GM19324 (cell line): ENCODE results near the gene TGM3.

ENCODE experiments used
- ATAC-seq: cut with Tn5 transposase; IDR thresholded peaks from one replicate; pipeline ENCODE4 v1.9.1; 2021; ENCODE audit warnings: mild to moderate bottlenecking, moderate library complexity; ENCODE audit not compliant: unreplicated experiment, low FRiP score

The TGM3 gene

DNA sequence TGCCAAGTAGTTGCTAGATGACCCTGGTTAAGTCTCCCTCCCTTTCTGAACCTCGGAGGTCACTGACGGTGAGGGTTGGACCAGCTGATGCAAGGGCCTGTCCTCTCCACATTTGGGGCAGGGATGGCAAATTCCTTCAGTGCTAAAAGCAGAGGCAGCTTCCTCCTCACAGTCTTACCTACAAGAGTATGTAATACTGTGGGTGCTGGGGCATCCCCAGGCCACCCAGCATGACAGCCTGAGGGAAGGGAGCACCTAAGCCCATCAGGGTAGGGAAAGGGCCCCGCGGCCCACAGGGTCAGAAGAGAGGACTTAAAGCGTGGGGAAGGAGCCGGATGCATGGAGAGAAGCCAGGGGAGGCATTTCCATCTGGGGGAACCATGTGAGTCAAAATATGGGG lies 38.0 kb downstream of the TGM3 start:
- ATAC-seq: no peak

DNA sequence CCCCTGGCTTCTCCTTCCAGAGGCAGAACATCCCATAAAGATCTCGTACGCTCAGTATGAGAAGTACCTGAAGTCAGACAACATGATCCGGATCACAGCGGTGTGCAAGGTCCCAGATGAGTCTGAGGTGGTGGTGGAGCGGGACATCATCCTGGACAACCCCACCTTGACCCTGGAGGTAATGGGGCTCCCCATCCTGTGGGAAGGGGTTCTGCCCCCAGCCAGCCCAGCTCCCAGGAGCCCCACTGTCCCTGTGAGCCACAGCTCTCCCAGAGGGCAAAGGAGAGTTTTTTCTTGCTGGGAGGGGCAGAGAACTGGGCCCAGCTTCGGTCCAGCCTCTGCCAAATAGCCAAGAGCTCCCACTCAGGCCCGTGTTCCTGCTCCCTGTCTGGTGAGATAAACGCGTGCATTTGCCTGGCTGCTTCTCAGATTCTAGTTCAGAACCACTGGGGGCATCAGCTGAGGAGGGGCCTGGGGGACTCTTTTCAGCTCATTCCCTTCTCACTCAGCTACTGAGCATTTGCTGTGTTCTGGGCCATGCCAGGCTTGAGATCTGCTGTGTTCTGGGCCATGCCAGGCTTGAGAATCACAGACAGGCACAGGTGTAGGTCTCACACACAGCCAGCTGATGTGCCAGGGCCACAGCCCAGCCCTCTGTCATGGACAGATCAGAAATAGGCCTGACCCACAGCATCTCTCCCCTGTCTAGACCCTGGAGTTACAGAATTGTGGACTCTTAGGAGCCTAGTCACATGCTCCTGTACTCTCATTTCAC lies 39.5 kb downstream of the TGM3 start:
- ATAC-seq: no peak

DNA sequence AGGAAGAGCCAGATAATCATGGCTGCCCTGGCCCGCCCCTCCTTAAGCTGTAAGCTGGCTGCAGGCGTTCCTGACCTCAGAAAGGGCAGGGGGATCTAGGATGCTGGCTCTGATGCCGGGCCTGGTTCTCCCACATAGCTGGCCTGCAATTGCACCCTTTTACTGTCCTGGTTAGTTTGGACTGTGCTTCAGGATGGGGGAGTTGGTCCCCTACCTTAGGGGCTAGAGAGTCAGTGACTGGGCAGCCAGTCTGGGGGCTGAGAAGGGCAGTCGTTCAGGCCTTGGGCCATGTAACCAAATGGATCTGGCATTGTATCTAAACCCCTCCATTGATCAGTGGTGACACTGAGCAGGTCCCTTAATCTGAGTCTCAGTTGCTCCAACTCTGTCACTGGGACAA lies 40.7 kb downstream of the TGM3 start:
- ATAC-seq: no peak

DNA sequence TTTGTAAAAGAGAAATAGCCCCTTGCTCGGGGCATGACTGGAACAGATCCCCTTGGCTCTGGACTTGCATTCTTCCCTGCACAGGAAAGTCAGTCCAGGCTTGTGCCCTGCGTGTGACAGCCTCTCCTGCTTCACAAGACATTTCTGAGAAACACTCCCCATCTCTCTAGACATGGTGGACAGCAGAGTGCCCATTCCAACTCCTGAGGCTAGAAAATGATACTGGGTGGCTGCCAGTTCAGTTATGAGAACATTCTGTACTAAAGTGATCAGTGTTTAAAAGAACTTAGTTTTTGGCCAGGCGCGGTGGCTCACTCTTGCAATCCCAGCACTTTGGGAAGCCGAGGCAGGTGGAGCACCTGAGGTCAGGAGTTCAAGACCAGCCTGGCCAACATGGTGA lies 41.3 kb downstream of the TGM3 start:
- ATAC-seq: no peak

DNA sequence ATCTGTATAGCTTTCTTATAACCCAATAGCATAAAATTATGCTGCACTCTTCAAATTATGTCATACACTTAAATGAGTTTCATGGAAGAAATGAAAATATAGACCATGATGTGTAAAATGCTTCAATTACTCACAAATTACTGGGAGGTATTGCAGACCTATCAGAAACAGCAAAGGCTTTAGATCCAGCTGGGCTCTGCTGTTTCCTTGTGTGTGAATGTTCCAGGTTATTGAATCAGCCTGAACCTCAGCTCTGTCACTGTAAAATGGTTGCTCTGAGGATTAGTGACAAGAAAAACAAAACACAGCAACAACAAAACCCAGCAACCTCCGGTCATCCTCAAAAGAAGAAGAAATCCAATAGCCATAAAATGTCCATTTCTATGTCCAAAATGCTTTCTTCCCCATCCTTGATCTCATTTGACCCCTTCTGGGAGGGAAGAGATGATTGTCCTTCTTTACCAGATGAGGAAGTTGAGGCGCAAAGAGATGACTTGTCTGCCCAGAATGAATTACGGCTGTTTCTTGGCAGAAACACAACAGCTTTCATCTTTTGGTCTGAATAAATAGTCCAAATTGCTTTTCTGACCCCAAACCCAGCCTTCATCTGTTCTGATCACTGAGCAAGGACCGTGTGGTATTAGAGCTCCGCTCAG lies 42.7 kb downstream of the TGM3 start:
- ATAC-seq: no peak

DNA sequence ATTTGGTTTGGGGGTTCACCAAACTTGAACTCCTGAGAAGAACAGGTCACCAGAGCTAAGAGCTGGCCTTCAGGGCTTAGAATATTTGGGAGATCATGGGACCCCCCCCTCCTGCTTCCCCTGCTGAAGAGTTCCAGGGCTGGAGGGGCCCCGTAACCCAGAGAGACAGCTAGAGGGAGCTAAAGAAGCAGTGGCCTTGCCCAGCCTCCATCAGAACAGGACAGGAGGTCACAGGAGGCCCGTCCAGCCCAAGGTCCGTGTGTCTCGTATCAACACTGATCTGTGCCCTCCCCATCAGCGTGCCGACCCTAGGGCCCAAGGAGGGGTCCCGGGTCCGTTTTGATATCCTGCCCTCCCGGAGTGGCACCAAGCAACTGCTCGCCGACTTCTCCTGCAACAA lies 44.3 kb downstream of the TGM3 start:
- ATAC-seq: no peak

DNA sequence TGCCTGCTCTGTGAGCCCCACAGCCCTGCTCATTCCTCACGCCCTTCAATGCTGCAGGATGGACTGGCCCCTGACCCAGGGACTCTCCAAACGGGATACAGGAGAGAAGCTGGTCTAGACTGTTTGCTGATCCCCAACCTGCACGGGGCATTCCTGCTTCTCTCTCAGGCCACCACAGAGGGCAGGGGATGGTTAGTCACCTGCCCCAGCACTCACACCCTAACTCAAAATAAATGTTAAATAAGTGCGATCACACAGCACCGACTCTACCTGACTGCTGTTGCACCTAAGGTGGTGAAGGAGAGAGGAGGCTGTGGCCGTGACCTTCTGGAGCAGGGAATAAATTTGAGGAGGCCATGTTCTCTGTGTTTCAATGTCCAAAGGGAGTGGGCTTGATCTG lies 45.0 kb downstream of the TGM3 start:
- ATAC-seq: no peak

DNA sequence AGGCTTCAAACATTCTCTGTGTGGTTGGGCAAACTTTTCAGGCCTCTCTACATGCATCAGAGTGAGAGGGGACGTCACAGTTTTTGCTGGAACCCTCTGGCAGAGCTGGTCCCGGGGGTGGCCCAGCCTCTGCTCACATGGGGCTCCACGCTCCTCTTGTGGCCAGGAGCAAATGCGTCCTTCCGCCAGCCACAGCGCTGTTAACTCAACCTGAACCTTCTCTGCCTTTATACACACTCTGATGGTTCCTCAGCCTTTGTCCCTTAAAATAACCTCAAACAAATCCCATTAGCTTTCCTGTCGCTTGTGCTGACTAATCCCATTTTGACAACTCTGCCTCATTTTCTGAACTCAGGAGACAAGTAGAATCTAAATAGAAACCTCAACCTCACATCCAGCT lies 45.5 kb downstream of the TGM3 start:
- no peak for ATAC-seq

DNA sequence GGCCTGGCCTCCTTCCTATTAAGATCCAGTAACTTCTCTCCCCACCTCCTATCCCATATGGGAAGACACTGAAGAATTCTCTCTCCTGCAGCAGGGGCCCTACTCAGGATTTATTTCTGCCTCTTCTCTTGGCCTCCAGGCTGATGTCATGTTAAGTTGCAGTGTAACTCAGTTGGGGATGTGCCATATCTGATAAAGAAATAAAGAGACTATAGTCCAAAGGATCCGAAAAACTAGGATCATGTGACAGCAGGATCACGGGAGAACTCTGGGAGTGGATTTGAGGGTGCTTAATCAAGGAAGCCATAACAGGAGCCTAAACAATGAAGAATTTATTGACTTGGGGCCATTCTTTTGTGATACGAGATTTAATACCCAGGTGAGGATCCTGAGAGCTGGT lies 46.4 kb downstream of the TGM3 start:
- ATAC-seq: no peak

DNA sequence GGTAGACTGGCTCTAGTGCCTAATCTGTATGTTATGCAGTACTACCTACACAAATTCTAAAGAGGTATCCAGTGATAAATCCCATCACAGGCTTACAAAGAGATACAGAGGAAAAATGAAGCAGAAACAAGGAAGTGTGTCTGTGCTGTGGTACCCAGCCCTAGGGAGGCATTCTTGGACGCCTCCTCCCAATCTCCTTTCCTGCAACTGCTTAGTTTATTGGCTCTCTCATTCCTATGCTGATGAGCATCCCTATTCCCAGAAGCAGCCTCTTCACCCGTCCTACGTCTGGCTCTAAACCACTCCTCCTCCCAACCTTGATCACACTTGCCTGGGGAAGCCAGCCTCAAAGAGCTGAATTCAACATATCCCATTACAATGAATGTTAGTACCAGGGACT lies 50.4 kb downstream of the TGM3 start:
- no peak for ATAC-seq

DNA sequence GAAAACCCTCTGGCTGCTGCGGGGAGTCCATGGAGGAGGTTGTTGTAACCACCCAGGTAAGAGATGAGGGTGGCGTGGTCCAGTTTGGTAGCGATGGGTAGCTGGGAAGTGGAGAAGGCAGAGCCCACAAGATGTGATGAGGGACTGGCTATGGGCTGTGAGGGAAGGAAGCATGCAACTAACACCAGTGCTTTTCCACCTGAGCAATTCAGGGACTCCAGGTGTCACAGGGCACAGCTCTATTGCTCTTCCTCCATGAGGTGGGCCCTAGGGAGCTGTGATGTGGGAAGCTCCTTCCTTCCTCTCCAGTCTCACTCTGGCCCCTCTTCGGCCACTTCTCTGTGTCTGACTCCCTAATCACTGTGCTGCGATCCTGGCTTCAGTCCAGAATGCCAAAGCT lies 52.5 kb downstream of the TGM3 start:
- no peak for ATAC-seq

DNA sequence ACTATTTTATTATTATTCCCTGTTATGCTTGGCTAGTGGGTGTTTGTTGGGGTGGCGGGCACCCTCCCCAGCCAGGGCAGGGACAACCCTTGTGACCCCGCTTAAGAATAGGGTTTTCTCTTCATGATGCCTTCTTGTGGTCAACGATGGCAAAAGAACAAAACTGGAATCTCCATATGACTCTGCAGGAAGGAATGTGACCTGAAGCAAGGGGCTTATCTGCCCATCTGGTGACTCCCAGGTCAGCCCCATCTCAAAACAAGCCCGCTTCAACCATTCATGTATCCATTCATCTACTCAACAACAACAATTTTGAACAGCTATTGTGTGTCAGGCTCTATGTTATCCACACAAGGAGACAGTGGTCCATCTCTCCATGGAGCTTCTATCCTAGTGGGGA lies 54.0 kb downstream of the TGM3 start:
- ATAC-seq: no peak

DNA sequence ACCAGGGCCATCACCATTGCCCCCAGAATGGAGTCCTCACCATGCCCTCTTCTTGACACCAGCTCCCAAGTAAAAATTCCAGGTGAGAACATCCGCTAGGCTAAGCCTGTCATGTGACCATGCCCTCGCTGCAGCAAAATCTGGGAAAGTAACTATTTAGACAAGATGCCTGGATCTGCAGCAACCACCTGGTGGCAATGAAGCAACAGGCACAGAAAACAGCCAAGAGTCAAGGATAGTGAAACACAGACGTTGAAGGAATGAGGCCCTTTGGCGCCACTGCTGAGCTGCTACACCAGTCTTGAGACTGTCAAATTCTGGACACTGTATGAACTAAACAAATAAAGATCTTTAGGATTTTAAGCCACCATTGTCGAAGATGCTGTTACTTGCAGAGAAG lies 54.8 kb downstream of the TGM3 start:
- ATAC-seq: no peak

DNA sequence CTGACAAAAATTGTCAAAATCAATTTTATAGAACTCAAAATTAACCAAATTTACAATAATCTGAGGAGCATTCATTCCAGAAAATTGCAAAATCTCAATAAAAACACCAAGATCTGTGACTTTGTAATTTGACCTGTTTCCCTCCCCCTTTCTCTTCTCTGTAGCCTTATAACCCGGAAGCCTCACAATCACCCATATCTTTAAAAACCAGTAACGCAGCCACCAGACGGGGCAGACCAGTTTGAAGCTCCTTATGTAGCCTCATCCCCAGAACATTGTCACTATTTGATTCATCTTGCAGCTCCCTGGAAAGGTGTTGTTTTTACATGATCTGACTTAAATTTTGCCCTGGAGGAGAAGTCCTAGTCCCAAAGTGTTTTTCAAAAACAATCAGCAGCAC lies 57.4 kb downstream of the TGM3 start:
- ATAC-seq: no peak

DNA sequence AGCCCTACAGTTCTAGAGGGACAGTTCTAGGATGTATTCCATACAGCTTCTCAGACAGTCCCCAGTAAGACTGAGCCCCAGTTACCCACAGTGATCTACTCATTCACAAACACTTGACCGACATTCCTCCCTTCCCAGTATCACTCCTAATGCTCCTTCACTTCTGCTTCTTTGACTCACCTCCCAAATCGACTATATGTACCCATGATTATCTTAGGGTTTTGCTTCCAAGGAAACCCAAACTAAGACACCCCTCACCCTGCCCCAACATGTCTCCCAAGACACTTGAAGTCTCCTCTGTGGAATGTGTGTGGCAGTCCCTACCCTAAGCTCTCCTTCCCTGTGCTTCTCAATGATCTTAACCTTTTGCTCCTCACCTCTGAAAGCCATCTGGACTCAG lies 61.3 kb downstream of the TGM3 start:
- no peak for ATAC-seq

DNA sequence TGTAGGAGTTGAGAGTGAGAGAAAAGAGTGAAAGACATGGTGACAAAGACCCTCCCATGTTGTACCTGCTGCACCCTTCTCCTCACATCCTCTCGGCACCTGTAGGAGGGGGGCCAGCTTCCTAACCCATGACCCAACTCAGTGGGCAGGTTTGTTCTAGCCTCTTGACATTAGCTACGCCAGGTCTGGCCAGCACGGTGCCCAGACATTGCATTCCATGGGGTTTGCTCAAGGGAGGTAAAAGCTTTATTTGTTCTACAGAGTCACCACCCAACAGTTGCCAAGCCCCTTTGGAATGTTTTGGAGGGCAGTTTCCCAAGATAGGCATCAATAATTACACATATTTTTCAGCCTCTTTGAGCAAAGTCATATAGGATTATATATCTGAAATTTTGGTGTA lies 62.2 kb downstream of the TGM3 start:
- no peak for ATAC-seq

DNA sequence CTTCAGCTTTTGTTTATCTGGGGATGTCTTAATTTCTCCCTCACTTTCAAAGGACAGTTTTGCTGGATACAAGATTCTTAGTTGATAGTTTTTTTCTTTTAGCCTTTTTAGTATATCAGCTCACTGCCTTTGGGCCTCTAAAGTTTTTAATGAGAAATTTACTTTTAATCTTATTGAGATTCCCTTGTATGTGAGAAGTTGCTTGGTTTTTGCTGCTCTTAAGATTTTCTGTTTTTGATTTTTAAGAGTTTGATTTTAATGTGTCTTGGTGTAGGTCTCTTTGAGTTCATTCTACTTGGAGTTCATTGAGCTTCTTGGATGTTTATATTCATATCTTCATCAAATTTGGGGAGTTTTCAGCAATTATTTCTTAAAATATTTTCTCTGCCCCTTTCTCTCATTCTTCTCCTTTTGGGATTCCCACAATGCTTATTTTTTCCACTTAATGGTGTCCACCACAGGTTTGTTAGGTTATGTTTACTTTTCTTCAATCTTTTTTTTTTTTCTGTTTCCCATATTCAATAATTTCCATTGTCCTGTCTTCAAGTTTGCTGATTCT lies 65.3 kb downstream of the TGM3 start:
- no peak for ATAC-seq

DNA sequence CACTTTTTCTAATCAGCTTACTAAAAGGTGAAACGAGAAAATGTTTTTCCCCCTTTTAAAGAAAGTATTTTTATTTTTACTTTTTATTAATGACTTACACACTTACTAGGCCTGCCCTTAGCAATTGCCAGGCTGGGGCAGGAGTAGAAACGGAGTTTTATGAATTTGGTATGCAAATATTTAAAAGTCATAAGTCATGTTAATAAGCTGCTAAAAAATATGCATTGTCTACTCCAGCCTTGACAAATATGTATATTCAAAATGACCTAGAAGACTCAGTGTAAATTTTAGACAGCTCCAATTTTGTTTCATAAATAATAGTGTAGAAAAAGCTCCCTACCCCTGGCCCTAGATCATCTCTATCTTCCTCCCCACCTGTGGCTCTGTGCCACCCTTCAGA lies 67.4 kb downstream of the TGM3 start:
- no peak for ATAC-seq

DNA sequence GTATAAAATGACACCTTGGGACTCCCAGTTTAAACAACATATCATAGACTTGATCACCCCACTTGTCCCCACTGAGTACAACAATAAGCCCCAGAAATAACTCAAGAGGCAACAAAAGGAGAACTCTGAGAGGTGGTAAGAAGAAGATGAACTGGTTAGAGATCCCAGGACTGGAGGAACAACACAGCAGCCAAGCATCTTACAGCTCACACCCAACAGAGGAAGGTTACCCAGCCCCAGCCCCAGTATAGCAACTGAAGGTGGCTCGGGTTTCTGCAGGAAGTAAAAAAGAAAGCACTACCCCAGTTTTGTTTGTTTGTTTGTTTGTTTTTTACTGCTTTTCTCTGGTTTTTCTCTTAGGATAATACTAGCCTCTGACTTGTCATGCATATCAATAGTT lies 67.8 kb downstream of the TGM3 start:
- ATAC-seq: no peak

DNA sequence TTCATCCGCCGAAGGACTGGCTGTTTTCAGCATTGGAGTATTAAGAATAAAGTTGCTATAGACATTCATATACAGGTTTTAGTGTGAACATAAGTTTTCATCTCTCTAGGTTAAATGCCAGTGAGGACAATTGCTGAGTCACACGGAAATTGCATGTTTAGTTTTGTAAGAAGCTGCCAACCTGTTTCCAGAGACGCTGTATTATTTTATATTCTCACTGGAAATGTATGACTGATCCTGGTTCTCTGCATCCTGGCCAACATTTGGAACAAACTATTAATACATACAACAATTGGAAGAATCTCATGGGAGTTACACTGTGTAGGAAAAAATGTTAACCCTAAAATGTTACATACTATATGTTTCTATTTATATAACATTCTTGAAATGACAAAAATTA lies 68.2 kb downstream of the TGM3 start:
- no peak for ATAC-seq

DNA sequence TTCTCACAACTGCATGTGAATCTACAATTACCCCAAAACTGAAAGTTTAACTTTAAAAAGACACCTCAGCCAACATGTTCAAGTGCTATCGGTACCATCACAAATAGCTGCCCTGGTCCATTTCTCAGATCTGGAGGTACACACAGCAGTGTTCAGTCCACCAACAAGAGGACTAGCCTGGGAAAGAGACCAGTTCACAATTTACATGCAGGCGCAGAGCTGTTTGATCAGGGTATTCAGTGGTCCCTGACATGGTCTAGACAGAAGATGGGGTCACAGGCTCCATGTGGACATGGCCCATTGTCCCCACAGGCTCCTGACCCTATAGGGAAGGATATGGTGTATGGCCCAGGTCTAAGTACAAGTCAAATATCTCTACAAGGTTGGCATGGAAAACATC lies 69.3 kb downstream of the TGM3 start:
- no peak for ATAC-seq

DNA sequence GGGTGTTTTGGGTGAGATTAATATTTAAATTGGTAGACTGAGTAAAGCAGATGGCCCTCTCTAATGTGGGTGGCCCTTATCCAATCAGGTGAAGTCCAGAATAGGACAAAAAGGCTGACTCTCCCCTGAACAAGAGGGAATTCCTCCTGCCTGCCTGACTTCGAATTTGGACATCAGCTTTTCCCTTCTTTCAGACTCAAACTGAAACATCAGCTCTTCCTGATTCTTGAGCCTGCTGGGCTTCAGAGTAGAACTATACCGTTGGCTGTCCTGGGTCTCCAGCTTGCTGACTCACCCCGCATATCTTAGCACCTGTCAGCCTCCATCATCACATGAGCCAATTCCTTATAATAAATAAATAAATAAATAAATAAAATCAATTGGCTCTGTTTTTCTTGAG lies 69.9 kb downstream of the TGM3 start:
- no peak for ATAC-seq
